ENCODE measurements around the gene AGBL1. TPM values are rescaled to one million over a fixed set of nuclear protein-coding genes. Genes with fewer than 3 reads are reported as not detected.
A peak's percentile ranks its signal among the peaks of the same experiment; 100 is the strongest.

AGBL1 gene
- total RNA-seq, 1 donor from 2014 or later: not detected

DNA sequence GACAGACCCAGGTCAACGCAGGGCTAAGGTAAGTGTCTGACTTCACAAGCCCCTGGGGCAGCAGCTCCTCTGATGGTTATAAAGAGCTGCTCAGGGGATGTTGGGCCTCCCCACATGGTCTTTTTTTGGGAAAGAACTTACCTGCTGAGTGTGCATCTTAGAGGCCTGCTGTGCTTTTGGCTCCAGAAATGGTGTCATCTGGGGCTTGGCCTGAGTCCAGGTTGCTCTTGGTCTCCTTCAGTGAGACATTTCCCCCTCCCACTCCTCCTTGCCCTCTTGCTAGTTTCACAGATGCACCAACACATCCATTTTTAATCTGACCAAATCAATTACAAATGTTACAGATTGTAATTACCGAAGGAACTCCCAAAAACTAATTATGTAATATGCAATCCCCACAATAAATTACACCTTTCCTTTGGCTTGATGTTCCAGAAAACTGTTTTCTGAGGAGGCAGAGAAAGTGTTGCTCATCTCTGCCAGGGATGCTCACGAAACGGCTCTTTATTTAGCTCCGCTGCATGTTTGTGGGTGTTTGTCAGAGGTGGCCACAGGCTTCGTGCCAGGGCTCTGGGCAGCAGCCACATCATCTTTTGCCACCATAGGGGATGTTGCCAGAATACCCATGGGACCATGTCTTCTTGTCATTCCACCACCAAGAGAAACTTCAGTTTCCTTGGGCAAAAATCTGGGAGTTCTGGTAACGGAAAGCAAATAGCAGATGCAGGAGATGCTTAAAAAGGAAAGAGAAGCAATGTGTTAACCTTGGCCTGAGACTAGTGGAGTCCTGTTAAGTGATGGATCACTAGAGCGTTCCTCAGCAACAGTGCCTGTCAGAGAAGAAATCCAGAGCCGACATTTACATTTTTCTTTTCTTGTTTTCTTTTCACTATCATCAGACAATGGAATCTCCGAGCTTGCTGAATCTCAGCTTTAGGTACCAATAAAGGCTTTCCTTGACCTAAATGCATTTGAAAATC, 799.9 kb downstream of the AGBL1 start:
- ATAC-seq: no peak

DNA sequence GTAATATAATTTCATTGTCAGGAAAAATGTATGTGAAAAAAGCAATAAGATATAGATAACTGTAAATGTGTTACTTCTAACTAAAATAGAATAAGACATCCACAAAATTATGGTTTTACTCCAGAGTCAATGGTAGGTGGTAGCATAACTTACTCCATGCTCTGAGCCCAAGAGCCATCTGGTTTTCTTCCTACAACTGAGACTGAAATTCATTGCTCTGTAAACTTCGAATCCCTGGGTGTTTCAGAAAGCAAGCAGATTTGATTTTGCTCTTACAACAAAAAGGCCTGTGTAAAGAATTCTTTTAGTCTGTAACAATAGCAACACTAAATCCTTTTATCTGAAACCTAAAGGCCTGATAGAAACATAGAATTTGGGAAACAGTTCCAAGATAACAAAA, 805.9 kb downstream of the AGBL1 start:
- no peak for ATAC-seq

DNA sequence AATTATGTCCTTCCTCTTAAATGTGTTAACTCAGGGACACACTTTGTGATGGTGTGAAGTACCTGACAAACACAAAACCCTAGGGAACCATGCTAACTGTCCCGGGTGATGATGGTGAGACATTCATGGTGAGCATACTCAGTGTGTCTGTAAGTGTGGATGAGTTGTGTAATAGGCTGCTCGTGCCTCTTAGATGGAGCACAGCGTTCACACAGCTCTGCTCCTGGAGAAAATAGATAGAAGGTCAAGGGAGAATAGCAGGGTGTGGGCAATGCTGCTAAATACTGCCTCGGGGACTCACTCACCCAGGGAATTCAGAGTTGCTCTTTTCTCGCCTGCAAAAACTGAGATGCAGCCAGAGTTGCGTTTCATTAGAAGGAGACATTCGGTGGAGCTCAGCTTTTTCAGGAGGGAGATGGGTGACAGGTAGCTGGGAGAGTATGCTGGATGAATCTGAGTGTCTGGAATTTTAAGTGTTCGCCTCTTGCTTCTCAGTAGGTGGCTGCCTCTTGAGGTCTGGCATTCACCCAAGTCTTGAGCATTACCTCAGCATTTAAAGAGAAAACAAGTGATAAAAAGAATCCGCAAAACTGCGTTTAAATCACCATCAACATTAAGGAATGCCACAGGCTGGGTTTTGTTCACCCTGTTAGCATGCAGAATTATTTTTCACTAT, 813.2 kb downstream of the AGBL1 start:
- ATAC-seq: no peak

DNA sequence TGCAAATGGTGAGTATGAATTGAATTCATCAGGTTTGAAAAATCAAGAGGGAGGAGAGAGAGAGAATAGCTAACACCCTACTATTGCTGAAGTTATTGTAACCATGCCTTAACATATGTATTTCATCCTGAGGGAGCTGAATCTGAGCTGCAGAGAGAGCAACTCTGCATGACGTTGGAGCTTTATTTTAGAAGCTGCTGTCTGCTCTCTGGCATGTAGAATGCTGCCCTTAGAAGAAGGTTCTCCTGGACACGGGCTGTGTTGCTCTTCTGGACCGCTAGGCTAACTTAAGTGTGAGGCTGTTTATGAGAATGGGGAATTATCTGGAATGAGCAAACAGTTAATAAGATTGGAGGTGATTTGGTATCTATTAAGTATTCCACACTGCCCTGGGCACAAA, 814.6 kb downstream of the AGBL1 start:
- ATAC-seq: no peak

DNA sequence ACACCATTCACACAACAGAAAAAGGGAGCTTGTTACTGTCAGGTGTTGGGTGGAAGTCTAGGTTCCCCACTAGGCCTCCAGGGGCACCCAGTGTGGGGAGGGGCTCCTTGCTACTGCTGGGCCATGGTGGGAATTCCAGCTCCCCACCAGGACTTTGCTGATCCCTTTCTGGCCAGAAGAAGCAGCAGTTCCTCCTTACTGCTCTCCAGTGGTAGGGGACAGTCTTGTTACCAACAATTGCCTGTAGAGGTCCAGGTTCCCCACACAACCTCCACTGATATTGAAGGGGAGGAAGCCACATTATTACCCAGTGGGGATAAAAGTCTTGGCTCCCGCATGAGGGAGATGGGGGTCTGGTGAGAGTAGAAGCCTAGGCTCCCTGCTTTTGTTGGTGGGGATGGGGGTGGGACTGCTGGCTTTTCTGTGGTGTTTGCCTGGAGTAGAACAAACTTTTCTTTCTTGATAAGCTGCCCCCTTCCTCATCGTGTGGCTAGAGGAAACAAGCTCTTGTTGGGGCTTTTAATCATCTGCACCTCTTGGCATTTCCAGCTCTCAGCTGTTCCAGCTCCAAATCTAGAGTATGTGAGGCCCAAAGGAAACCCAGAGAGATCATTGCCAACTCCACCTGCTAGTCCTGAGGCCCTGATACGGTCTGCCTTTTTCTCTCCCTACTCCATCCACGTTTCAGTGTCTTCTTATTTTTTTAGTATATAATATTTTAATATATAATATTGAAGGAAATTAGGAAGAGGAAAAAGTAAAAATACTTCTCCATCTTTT, 824.2 kb downstream of the AGBL1 start:
- no peak for ATAC-seq

DNA sequence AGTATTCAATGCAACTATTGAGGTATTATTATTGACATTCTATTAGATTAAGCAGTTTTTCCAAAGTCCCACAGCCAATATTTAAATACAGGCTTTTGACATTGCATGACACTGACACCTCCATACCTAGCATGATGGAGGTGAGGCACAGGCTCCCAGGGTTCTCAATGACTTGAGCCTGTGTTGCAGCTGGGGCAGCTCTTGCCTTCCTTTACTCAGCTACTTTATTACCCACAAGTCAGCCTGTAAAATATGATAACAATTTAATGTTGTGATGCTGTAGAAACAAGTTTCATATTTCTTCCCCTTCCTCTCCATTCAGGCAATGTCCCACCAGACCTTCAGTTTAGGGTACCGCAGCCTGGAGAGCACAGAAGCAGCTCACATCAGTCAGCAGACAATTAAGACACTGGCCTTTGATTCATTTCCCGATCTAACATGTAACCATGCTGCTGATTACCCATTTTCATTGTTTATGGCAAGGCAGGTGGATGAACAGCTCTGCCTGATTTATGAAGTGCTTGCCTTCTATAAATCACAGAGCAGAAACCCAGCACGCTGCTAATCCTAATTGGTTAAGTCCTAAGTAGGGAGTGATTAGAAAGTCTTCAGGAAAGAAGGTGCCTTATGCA, 826.1 kb downstream of the AGBL1 start:
- no peak for ATAC-seq

DNA sequence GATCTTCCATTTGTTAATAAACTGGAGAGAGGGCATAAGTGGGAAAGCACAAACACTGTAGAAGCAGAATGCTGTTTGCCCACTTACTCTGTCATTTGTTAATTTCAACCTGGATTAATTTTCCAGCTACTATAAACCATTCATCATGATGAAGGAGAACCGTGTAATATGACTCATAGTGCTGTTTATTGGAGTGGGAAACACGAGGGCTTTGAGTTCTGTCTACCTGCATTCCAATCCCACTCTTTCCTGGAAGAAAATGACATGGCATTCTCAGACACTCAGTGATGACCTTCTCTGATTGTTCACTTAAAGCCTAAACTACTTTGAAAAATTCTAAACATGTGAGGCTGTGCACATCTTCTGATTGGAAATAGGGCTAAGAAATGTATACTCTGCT, 826.7 kb downstream of the AGBL1 start:
- ATAC-seq: no peak

DNA sequence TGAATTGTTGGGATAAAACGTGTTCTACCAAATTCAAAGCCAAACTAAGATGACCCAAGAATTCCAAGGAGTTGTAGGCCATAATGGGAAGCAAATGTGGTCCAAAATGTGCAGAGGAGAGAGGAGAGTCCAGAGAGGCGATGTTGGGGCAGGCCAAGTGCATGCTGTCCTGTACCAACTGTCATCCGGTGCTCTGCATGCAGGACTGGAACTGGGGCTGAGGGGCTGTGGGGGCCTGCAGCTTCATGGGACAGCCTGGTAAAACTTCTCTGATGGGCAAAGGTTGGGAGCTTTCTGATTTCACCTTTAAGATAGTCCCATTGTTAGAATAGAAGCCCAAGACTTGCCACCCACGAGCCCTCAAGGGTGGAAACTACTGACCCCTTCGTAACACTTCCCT, 831.4 kb downstream of the AGBL1 start:
- ATAC-seq: no peak

DNA sequence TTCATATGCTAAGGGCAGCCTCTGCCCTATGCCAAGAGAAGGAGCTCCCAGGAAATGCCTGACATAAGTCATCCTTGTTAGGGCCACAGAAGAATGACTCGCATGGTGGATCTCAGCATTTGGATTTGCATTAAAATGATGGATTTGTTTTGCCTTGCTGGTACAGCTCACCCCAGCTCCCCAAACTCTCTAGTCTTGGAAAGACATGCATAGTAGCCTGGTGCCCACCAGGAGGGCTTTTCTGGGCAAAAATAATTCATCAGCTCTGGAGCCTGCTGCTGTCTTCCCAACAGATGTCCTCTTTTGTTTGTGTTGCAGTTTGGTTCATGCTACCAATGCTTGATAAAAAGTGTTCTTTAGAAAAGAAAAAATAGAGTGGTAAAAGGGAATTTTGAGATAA, 833.0 kb downstream of the AGBL1 start:
- no peak for ATAC-seq

DNA sequence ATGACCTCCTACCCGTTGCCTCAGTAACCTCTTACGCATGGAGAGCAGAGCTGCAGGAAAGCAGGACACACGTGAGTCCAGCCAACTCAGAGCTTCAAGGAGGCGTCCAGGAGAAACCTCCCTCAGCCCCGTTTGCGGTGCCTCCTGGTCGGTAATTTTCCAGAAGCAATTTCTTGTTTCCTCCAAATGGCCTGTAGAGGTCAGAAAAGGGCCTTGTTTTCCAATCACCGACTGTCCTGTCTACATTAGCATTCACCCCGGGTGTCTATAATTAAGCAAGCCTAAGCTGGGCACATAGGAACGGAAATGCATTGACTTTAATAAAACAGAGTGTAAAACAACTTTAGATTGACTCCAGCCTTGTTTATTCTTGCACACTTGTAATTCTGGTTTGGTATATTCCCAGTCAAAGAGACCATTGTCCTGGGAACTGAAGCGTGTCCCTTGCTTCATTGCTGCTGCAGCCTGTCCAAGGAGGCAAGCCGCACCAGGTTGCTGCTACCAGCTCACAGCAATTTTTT, 836.2 kb downstream of the AGBL1 start:
- peak; percentile 63 for ATAC-seq

DNA sequence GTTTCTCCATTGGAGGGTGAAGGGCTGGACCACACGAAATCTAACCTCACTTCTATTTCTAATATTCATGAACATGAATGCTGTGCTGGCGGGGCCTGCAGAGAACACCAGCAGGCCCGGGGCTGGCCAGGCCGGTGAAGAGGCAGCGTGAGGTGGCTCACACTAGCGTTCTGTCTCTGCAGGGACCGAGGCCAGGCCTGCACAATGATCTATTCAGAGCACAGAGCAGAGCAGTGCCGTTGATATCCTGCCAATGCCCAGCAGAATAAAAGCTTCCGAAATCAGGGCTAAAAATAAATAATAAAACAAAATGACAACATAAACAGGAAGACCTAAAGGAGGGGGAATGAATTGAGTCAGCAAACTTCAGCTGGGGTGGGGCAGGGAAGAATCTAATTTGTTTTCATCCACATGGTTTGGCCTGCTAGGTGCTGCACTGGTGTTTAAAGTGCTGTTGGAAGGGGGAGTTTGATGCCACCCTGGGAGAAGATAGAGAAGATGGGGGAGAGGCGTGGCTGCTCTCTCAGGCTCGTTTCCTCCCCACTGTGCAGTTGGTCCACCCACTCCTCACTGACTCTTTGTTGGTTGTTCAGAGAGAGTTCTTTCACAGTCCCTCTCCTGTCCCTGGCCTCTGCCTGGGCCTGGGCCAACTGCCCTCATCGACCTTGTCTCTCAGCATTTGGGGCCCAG, 837.1 kb downstream of the AGBL1 start:
- ATAC-seq: no peak

DNA sequence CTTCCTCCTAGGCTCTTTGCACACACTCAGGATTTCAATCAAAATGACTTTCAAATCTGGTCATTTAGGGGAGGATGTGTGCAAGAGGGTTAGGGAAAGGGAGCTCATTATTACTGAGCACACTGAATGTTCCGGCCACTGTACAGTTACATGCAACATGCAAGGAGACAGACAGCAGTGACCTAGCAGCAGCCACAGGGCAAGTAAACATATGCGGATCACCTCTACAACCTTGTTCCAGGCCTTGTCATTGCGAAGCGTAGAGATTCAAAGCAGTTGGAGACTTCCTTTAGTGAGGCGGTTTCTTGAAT, 837.6 kb downstream of the AGBL1 start:
- no peak for ATAC-seq

DNA sequence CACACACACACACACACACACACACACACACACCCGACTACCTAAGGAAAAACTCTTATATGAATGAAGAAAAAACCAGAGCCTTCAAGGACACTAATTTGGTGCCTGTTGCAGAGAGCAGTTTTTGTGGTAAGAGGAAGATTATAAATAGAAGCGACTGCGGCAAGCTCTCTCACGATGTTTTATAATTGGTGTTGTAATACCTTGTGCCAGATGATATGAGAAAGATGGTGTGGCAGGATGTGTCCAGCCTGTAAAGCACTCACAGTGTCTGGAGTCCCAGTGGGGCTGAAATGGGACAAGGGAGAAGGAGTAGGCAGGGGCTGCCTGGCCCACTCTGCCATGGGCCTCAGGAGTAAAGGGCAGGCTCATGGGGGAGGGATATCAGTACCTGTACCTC, 839.9 kb downstream of the AGBL1 start:
- no peak for ATAC-seq

DNA sequence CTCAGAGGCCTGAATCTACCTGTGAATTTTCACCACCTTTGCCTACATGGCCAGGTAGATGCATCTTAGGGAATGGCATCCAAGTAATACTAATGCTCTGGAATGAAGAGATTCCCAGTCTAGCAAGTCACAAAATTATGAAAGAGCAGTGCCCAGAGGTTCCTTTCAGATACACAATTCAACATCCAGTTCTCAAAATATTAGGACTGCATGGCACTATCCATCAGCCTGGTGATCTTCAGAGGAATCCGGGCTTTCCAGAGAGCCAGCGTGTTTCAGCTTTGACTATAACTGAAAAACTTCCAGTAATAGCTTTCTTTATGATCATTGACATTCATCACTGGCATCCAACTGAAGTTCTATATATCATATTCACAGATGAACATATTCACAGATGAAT, 849.8 kb downstream of the AGBL1 start:
- ATAC-seq: no peak

DNA sequence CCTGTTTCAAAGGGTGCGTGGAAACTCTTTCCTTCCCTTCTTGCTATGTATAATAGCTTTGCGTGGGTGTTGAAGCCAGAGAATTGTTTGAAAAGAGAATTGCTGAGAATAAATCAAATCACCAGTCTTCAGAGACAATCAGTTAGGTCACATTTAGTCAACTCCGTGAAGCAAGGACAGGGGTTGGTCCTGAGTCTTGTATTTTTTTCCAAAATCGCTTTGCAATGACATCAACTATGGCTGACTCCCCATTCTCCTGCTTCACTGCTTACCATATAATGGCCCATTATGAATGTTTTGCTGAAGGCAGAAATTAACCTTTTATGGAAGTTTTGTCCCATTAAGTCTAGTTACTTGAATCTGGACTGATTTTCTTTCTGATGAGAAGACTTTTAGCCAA, 852.8 kb downstream of the AGBL1 start:
- no peak for ATAC-seq

DNA sequence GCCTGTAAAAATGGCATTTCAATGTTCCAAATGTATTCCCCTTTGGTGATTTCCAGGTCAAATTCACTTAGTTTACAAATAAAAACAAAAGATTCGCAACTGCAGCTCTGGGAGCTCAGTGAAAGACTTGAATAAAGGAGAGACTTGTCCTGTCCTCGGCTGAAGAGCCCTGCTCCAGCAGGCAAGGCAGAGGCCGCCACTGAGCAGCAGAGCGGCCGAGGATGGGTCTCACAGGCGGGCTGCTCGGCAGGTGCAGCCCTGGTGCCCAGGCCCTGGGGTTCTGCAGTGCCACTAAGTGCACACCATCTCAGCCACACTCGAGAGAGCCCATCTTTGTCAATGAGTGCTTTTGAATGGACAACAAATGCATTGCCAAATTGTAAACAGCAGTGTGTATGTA, 856.2 kb downstream of the AGBL1 start:
- ATAC-seq: no peak

DNA sequence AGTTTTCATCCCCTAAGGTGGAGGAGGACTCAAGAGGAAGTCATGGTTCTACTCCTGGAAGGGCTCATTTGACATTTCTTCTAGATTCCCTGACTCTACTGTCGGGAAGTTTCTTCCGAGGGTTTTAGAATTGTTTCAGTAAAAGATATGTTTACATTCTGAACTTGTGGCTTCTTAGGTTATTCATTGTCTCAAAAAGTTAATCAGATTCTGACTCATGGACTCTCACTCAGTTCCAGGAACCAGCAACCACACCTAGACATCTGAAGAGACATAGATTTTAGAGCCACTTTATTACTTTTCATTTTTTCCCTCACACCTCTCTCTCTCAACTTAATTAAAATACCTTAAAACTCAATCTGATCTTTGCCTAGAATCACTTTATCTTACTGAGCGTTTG, 862.6 kb downstream of the AGBL1 start:
- ATAC-seq: no peak

DNA sequence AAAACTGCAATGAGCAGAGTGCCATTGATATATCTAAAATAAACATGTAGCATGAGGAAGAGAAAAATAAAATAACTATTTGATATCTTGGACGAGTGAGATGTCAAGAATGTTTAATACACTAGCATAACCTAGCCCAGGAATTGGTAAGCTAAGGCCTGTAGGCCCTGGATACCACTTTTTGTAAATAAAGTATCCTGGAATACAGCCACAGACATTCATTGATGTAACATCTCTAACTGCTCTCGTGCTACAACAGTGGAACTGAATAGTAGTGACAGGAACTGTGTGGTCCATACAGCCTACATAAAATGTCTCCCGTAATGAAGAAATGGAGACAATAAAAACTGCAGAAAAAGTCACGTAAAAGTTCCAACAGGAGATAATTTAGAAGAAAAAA, 869.0 kb downstream of the AGBL1 start:
- no peak for ATAC-seq

DNA sequence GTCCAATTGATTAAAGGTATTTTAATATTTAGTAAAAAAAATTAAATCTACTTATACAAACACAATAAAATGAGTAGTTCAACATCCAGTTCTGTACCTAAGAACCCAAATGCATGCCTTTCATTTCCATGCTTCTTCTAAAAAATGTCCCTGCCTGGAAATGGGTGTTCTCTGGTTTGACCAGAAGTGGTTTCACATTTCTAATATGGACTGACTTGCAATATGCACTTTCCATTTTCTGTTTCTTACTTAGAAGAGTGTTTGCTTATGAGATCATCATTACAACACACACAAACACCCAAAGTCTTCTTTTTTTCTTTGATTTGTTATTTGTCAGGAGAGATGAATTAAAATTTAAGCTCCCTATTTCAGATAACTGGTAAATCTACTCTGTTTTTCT, 879.6 kb downstream of the AGBL1 start:
- no peak for ATAC-seq

DNA sequence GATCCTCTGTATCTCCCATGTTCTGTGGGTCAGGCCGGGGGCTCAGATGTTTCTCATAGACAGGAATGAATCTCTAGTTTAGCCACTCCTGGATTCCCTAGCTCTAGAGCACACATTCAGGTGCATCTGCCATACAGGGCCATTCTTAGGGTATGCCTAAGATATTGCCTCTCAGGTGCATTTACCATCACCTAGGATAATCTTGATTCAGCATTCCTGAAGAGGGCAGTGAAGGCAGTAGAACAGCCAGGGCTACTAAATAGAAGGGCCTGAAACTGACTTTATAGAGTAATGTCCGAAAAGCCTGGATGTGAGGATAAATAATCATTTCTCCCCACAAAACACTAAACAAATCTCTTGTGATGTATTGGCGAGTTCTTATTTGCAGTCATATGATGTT, 882.0 kb downstream of the AGBL1 start:
- ATAC-seq: no peak

DNA sequence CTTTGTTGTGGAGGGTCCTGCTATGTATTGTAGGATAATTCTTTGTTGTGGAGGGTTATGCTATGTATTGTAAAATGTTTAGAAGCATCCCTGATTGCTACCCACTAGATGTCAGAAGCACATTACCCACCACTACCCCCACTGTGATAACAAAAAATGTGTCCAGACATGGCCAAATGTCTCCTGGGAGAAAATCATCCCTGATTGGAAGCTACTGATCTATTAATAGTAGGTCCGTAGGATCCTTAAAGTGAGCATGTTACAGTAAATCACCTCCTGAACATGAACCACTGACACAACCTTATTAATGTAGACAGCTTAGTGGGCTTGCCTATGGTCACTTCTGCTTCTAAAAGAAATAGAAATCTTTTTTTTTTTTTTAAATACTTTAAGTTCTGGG, 884.6 kb downstream of the AGBL1 start:
- ATAC-seq: no peak

DNA sequence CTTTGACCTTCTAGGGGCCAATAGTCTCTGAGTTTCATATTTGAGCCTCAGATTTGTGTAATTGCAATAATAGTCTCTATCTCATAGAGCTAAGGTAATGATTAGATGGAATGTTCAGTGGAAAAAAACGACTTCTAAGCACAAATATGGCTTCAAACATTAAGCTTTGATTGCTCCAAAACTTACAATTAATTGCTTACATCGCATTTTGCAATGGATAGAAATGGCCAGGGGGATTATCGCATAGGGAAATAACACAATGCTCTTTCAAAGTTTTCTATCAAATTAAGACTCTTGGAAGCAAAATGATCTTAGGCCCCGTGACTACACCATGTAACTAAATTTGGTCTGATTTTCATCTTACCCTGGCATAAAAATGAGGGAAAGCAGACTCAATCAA, 888.6 kb downstream of the AGBL1 start:
- ATAC-seq: no peak

Measured in esophagus mucosa (tissue), 1 donor.